ENCODE measurements around the gene USP54.

The USP54 gene

DNA sequence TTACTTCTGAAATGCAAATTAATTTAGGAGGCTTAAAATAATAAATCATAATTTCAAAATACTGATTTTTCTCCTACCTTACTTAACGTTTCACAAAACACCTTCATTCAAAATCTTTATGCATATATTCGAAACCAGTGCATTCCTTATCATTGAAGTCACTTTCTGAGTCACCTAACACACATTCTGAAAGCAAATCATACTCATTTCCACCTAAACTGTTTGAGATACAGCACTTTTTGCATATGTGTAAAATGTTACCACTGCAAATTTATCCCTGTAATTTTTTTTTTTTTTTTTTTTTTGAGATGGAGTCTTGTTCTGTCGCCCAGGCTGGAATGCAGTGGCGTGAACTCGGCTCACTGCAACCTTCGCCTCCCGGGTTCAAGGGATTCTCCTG is 111.0 kb downstream of the USP54 start:
- H3K4me3 ChIP-seq: no peak overlapping the region
- H3K36me3 ChIP-seq (ENCODE audit: insufficient read depth, low read length): peaks cover 17% of the 10 kb centered on the region
- H3K9ac ChIP-seq (ENCODE audit: insufficient read length): no peak overlapping the region
- H3K9me3 ChIP-seq (ENCODE audit: low read depth, low read length): no peaks in the 10 kb centered on the region
- TF ChIP-seq EZH2 (IDR thresholded peaks at IDR 0.05): no peak
- no peak for TF ChIP-seq POLR2AphosphoS5 (IDR thresholded peaks at IDR 0.05; ENCODE audit: borderline replicate concordance, low read depth, low read length)
- TF ChIP-seq FOXP2 (optimal IDR thresholded peaks at IDR 0.05; ENCODE audit: control extremely low read depth, extremely low read length, insufficient read depth): no peak
- DNase-seq (ENCODE audit: low read depth, low spot score): no peak
- H3K27ac ChIP-seq: no peak overlapping the region

DNA sequence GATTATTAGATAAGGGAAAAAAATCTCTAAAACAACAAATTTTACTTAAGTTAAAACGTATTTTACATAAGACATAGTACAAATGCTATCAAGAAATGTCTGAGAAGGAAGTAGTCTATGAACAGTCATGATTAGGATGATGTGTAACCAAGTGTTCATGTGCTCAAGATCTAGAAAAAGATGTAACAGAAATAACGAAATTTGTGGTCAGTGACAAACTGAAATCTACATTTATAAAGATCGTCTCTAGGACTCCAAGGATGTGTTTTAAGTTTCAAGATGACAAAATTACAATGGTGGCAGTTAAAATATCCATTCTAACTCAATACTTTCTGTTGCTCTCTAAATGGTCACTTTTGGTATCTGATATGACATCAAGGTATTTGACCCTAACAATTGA is 112.5 kb downstream of the USP54 start:
- TF ChIP-seq FOXP2 (optimal IDR thresholded peaks at IDR 0.05; ENCODE audit: control extremely low read depth, extremely low read length, insufficient read depth) (no peak), EZH2 (IDR thresholded peaks at IDR 0.05) (no peak), POLR2AphosphoS5 (IDR thresholded peaks at IDR 0.05; ENCODE audit: borderline replicate concordance, low read depth, low read length) (no peak)
- no peak overlapping the region for H3K4me3 ChIP-seq
- no peak overlapping the region for H3K27ac ChIP-seq
- no peak overlapping the region for H3K9ac ChIP-seq (ENCODE audit: insufficient read length)
- peaks cover 25% of the 10 kb centered on the region for H3K36me3 ChIP-seq (ENCODE audit: insufficient read depth, low read length)
- no peak for DNase-seq (ENCODE audit: low read depth, low spot score)
- no peaks in the 10 kb centered on the region for H3K9me3 ChIP-seq (ENCODE audit: low read depth, low read length)

DNA sequence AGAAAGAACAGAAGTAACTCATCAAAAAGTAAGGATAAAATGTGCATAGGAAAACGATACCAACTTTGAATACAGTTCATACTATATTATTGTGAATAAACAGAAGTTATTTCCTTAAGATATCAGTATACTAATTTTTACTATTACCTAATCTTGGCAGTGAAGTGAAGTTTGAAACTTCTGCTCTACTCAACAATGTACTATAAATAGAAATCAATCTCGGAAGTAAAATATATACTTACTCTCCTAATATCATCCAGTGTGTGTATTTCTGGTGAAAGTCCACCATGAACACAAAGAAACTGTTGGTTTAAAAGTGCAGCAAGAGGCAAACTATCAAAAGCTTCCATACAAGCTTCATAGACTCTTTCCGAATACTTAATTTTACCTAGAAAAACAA is 119.9 kb downstream of the USP54 start:
- TF ChIP-seq FOXP2 (optimal IDR thresholded peaks at IDR 0.05; ENCODE audit: control extremely low read depth, extremely low read length, insufficient read depth): no peak
- no peak for TF ChIP-seq POLR2AphosphoS5 (IDR thresholded peaks at IDR 0.05; ENCODE audit: borderline replicate concordance, low read depth, low read length)
- no peak for TF ChIP-seq EZH2 (IDR thresholded peaks at IDR 0.05)
- H3K9me3 ChIP-seq (ENCODE audit: low read depth, low read length): no peaks in the 10 kb centered on the region
- H3K9ac ChIP-seq (ENCODE audit: insufficient read length): no peak overlapping the region
- no peak overlapping the region for H3K27ac ChIP-seq
- peaks cover 38% of the 10 kb centered on the region for H3K36me3 ChIP-seq (ENCODE audit: insufficient read depth, low read length)
- no peak overlapping the region for H3K4me3 ChIP-seq
- no peak for DNase-seq (ENCODE audit: low read depth, low spot score)

DNA sequence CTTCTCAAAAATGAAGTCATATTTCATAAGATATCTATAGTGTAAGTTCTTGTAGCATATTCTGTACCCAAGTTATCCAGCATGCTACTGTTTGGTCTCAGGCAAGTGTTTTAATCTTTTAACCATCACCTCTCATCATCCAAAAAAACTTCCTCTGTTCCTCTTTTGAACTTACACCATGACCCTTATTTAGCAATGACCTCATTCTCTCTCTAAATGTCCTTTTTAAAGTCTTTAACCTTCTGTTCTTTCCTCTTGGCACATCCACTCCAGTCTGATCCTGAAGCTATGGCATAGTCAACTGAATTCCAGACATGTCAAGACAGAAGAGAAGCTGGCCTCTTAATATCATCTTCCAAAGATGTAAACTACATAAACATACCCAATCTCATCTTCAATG is 121.6 kb downstream of the USP54 start:
- Histone ChIP-seq H3K4me3 (no peak overlapping the region), H3K27ac (no peak overlapping the region), H3K36me3 (ENCODE audit: insufficient read depth, low read length) (peaks cover 39% of the 10 kb centered on the region), H3K9me3 (ENCODE audit: low read depth, low read length) (no peaks in the 10 kb centered on the region), H3K9ac (ENCODE audit: insufficient read length) (no peak overlapping the region)
- no peak for DNase-seq (ENCODE audit: low read depth, low spot score)
- TF ChIP-seq EZH2 (IDR thresholded peaks at IDR 0.05) (no peak), FOXP2 (optimal IDR thresholded peaks at IDR 0.05; ENCODE audit: control extremely low read depth, extremely low read length, insufficient read depth) (no peak), POLR2AphosphoS5 (IDR thresholded peaks at IDR 0.05; ENCODE audit: borderline replicate concordance, low read depth, low read length) (no peak)

DNA sequence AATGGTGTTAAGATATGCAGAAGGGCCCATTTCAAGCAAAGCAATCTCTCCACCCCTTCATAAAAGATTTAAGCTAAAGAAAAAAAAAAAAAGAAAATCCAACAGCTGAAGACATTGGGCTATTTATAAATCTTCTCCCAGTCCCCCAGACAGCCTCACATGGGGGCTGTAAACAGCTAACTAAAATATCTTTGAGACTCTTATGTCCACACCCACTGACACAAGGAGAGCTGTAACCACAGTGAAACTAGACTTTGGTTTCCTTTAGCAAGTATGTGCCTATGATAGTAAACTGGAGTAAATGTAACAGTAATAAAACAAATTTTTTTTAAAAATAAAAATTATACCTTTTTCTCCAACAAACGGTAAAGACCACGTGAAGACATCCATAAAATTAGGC is 123.9 kb downstream of the USP54 start:
- Histone ChIP-seq H3K4me3 (no peak overlapping the region), H3K9me3 (ENCODE audit: low read depth, low read length) (no peaks in the 10 kb centered on the region), H3K9ac (ENCODE audit: insufficient read length) (no peak overlapping the region), H3K36me3 (ENCODE audit: insufficient read depth, low read length) (peaks cover 34% of the 10 kb centered on the region), H3K27ac (no peak overlapping the region)
- TF ChIP-seq EZH2 (IDR thresholded peaks at IDR 0.05) (no peak), POLR2AphosphoS5 (IDR thresholded peaks at IDR 0.05; ENCODE audit: borderline replicate concordance, low read depth, low read length) (no peak), FOXP2 (optimal IDR thresholded peaks at IDR 0.05; ENCODE audit: control extremely low read depth, extremely low read length, insufficient read depth) (no peak)
- DNase-seq (ENCODE audit: low read depth, low spot score): no peak

DNA sequence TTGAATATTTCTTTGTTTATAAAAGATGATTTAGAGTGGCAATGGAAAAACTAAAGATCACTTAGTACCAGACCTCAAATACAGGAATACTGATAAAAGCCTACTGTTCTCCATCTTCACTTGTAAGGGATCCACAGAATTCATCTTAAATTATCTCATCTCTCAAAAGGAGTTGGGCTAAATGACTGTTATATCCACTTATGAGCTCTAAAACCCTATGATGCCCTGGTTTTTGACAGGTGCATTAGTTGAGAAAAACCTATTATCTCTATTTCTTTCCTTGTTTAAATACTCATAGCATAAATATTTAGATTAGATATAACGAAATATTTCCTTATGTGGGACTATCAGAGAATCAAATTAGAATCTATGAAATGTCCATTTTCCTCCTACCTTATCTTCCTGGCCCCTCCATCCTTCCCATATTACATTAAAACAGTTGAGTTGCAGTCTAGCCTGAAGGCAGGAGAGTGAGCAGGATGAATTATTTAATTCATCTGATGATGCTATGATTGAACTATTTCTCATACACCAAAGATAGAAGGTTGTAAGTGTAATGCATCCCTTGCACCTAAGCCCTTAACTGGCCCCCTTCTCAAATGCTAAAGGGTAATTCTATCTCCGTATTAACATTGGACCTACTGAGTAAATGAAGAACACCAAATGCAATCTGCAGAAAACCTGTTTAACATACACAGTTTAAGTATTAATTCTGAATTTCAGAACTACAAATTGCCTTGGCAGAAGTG is 125.0 kb downstream of the USP54 start:
- no peaks in the 10 kb centered on the region for H3K9me3 ChIP-seq (ENCODE audit: low read depth, low read length)
- DNase-seq (ENCODE audit: low read depth, low spot score): no peak
- TF ChIP-seq FOXP2 (optimal IDR thresholded peaks at IDR 0.05; ENCODE audit: control extremely low read depth, extremely low read length, insufficient read depth) (no peak), EZH2 (IDR thresholded peaks at IDR 0.05) (no peak), POLR2AphosphoS5 (IDR thresholded peaks at IDR 0.05; ENCODE audit: borderline replicate concordance, low read depth, low read length) (no peak)
- H3K36me3 ChIP-seq (ENCODE audit: insufficient read depth, low read length): peaks cover 28% of the 10 kb centered on the region
- no peak overlapping the region for H3K9ac ChIP-seq (ENCODE audit: insufficient read length)
- no peak overlapping the region for H3K4me3 ChIP-seq
- H3K27ac ChIP-seq: no peak overlapping the region

DNA sequence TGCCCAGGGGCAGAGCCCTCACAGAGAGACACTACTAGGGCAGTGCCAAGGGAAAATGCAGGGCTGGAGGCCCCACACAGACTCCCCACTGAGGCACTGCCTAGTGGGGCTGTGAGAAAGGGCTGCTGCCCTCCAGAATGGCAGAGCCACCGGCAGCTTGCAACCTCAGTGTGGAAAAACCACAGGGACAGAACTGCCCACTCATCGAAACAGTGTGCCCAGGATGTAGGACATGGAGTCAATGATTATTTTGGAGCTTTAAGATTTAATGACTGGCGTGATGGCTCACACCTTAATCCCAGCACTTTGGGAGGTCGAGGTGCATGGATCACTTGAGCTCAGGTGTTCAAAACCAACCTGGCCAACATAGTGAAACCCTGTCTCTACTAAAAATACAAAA is 130.2 kb downstream of the USP54 start:
- Histone ChIP-seq H3K27ac (no peak overlapping the region), H3K9ac (ENCODE audit: insufficient read length) (no peak overlapping the region), H3K4me3 (no peak overlapping the region), H3K36me3 (ENCODE audit: insufficient read depth, low read length) (peaks cover 4% of the 10 kb centered on the region; the same call in 1 of the 2 replicates), H3K9me3 (ENCODE audit: low read depth, low read length) (no peaks in the 10 kb centered on the region)
- no peak for DNase-seq (ENCODE audit: low read depth, low spot score)
- TF ChIP-seq POLR2AphosphoS5 (IDR thresholded peaks at IDR 0.05; ENCODE audit: borderline replicate concordance, low read depth, low read length) (no peak), FOXP2 (optimal IDR thresholded peaks at IDR 0.05; ENCODE audit: control extremely low read depth, extremely low read length, insufficient read depth) (no peak), EZH2 (IDR thresholded peaks at IDR 0.05) (no peak)

DNA sequence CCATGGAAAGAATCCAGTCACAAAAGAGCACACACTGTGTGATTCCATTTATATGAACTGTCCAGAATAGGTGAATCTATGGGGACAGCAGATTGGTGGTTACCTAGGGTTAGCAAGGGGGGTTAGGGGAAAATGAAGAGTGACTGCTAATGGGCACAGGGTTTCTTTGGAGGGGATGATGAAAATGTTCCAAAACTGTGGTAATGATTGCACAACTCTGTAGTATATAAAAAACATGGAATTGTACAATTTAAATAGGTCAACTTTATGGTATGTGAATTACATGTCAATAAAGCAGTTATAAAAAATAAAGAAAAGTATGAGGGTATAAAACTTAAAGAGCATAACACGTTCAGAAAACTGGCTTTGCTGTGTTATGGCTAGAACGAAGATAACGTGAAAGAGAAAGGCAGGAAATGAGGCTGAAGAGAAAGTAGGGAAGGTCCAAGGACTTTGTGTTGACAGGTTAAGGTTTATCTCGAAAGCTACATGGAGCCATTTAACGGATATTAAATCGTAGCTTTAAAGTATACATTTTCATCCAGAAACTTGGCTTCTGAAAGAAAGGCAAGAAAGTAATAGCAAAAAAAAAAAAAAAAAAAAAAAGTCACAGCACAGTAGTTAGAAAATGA is 131.3 kb downstream of the USP54 start:
- H3K9ac ChIP-seq (ENCODE audit: insufficient read length): no peak overlapping the region
- no peaks in the 10 kb centered on the region; the same call in 1 of the 2 replicates for H3K36me3 ChIP-seq (ENCODE audit: insufficient read depth, low read length)
- no peak for TF ChIP-seq POLR2AphosphoS5 (IDR thresholded peaks at IDR 0.05; ENCODE audit: borderline replicate concordance, low read depth, low read length)
- H3K4me3 ChIP-seq: no peak overlapping the region
- no peaks in the 10 kb centered on the region for H3K9me3 ChIP-seq (ENCODE audit: low read depth, low read length)
- no peak overlapping the region for H3K27ac ChIP-seq
- DNase-seq (ENCODE audit: low read depth, low spot score): no peak
